WI38 (cell line): ENCODE measurements around the gene MEGF6.
"Not testable (repeated sequence)": the region's sequence is repeated elsewhere in the genome, so short reads cannot be mapped to it uniquely, and the experiment has no call there.

Experiments used
- H3K4me3 ChIP-seq: 2 replicates; pipeline ENCODE4 v1.5.1; 2011; ENCODE audit warnings: low read depth, mild to moderate bottlenecking, control low read depth, low read length
- TF ChIP-seq, protein P1 (sequence below): IDR thresholded peaks from 2 replicates; pipeline ENCODE4 v1.5.1; 2012; ENCODE audit warnings: low read depth, mild to moderate bottlenecking, control low read depth, low read length

The MEGF6 gene

GRCh38 chr1:3579626-3580025 lies 31.7 kb downstream of the MEGF6 start:
- TF ChIP-seq, protein P1, sequence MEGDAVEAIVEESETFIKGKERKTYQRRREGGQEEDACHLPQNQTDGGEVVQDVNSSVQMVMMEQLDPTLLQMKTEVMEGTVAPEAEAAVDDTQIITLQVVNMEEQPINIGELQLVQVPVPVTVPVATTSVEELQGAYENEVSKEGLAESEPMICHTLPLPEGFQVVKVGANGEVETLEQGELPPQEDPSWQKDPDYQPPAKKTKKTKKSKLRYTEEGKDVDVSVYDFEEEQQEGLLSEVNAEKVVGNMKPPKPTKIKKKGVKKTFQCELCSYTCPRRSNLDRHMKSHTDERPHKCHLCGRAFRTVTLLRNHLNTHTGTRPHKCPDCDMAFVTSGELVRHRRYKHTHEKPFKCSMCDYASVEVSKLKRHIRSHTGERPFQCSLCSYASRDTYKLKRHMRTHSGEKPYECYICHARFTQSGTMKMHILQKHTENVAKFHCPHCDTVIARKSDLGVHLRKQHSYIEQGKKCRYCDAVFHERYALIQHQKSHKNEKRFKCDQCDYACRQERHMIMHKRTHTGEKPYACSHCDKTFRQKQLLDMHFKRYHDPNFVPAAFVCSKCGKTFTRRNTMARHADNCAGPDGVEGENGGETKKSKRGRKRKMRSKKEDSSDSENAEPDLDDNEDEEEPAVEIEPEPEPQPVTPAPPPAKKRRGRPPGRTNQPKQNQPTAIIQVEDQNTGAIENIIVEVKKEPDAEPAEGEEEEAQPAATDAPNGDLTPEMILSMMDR = no peak
- no peak overlapping the region for H3K4me3 ChIP-seq

DNA sequence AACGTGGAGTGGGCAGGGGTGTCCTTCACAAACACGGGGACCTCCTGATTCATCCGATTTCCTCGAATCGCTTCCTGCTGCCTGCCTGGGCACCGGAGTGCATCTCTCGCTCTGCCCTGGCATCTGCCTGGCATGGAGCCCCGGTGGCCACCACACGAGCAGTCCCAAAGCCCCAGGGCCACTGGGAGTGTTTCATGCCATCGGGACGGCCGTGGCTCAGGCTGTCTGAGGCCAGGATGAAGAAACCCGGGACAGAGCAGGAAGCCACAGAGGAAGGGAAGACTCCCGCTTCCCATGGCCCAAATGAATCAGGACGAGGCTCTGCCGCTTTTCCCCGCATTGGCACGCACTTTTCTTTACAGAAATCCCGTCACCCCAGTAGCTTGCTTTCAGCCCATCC lies 32.4 kb downstream of the MEGF6 start:
- TF ChIP-seq, protein P1 = no peak

DNA sequence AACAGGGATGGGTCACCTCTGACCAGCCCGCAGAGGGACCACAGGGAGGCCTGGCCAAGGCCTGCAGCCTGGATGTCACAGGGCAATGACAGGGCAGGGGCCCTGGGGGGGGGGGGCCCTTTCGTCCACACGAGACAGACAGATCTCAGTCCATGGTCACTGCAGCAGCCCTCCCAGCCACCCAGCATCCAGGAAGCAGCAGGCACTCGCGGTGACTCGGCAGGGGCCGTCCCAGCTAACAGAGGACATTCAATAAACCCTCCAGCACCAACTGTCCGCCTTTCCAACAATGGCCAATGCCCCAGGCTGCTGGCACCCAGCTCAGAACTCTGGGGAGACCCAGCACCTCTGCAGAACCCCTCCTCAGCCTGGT lies 32.9 kb downstream of the MEGF6 start:
- H3K4me3 ChIP-seq = no peak overlapping the region

More for the DNA sequence above, 32.4 kb downstream of the MEGF6 start:
- no peak overlapping the region for H3K4me3 ChIP-seq

DNA sequence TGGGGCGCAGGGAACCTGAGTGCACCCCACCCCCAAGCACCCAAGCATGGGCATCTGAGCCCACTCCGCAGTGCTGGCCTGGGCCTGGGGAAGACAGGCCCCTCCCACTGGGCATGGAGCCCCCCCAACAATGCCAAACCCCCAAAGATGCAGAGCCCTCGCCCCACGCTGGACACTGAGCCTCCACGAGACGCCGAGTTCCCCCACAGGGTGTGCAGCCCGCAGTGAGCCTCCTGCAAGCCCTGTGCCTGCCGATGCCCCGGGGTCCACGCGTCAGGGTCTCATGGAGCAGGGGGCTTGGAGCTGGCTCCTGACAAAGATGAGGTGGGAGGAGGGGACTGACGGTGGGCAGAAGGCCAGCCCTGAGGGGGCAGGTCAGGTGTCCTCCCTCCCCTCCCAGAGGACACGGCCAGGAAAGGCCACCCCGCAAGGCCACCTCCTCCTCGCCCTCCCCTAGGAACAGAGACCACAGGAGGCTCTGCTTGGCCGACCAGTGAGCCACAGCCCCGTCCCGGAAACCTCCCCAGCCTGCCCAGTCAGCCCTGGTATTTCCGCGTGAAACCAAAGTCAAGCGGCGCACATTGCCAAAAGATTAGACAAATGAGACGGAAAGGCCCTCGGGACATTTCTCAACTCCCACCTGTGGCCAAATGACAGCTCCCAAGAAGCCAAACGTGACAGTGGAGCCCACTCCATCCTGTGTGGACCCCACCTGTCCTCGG lies 33.4 kb downstream of the MEGF6 start:
- TF ChIP-seq, protein P1 = no peak
- no peak overlapping the region for H3K4me3 ChIP-seq

More for the DNA sequence above, 32.9 kb downstream of the MEGF6 start:
- TF ChIP-seq, protein P1 = no peak

DNA sequence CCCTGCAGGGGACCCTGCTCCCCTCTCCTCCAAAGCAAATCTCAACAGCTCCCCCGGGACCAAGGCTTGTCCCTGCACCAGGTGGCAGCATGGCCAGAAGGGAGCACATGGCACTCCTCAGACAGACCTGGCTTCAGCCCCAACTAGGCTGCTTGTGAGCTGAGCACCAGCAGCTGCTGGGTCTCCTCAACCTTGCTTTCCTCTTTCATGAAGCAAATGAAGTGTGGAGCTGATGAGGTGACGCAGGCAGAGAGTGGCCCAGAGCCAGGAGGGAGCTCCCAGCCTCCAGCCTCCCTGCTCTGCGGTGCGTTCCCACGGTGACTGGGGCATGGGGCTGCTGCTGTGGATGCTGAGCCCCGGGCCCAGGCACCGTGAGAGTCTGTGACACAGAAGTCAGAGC lies 34.0 kb downstream of the MEGF6 start:
- H3K4me3 ChIP-seq = no peak overlapping the region
- TF ChIP-seq, protein P1 = no peak

DNA sequence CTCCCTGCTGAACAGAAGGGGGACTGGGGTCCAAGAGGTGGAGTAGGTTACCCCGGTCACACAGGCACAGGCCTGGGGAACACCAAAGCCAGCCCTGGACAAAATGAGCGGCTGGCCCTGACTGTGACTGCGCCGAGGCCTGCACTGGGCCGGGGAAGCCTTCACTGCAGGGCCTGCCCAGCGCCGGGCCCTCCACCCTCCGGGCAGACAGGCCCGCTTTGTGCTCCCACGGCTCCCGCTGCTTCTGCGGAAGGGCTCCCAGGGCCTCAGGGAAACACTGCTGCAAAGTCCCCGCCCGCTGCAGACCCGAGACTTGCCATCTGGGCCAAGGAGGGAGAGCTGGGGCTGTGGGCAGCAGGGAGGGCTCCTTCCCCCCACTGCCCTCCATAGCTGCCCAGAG lies 35.3 kb downstream of the MEGF6 start:
- no peak overlapping the region for H3K4me3 ChIP-seq
- TF ChIP-seq, protein P1 = no peak

- H3K4me3 ChIP-seq = not testable (repeated sequence)
These were observed 35.8 kb downstream of the MEGF6 start for GRCh38 chr1:3575515-3575914.

DNA sequence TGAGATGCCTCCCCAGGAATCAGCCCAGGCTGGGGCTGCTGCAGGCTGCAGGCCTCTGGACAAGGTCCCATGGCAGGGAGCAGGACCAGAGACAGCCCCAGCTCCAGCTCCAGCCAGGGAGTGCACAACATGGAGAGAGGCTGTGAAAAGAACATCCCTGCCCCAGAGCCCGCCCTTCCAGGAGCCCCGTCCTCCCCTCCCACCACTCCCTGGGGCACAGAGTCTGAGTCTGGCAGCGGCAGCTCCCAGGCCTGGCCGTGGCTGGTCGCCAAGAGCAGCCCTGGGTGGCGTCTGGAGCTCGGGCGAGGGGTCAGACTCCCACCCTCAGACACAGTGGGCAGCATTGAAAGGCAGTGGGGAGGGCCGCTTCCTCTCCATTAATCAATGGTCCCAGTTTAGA lies 37.8 kb downstream of the MEGF6 start:
- no peak overlapping the region for H3K4me3 ChIP-seq
- TF ChIP-seq, protein P1 = no peak

- not testable (repeated sequence) for H3K4me3 ChIP-seq
These were observed 38.7 kb downstream of the MEGF6 start for GRCh38 chr1:3572638-3573037.
